ENCODE measurements around the gene YES1. TPM values are rescaled to one million over a fixed set of nuclear protein-coding genes. Genes with fewer than 3 reads are reported as not detected.

YES1 gene
- total and polyA plus RNA-seq, 2 of the 13 experiments (the other 11 are each of a cell fraction or from before 2014, with no cell fraction given): 17.2 to 70.8 TPM

DNA sequence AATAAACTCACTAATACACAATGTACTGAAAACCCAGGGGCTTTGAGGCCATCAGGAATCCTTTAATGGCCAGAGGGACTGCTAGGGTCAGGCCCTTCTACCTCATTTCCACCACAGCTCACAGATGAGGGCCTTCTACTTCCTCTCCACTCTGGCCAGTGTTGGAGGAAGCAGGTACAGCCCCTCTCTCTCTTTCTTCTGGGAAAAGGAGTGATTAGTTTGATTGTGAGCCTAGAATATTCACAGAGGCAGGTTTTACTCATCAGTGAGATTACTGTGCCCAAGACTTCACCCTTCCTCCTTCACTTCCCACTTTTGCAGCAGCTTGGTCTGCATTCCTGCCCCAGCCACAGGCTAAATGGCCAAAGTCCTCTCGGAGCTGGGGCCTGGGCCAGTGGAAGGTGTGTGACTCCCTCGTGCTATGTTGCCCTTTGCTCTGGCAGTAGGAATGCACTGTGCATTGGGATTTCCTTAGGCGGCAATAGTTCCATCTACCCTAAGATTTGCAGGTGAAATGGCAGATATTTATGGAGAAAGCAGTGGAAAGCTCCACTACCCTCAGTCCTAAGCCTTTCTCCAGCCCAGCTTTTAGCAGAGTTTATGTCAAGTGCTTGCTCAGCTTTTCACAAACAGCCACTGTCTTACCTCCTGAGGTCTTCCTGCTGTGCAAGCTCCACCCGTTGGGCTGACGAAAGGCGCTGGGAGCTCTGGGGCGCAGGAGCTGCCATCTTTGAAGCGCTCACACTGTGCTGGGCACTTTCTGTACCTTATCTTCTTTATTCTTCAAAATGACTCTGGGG, 36.2 kb upstream of the YES1 start (continued):
- TF ChIP-seq, protein P1, sequence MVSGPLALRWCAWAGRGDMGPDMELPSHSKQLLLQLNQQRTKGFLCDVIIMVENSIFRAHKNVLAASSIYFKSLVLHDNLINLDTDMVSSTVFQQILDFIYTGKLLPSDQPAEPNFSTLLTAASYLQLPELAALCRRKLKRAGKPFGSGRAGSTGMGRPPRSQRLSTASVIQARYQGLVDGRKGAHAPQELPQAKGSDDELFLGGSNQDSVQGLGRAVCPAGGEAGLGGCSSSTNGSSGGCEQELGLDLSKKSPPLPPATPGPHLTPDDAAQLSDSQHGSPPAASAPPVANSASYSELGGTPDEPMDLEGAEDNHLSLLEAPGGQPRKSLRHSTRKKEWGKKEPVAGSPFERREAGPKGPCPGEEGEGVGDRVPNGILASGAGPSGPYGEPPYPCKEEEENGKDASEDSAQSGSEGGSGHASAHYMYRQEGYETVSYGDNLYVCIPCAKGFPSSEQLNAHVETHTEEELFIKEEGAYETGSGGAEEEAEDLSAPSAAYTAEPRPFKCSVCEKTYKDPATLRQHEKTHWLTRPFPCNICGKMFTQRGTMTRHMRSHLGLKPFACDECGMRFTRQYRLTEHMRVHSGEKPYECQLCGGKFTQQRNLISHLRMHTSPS (CRISPR knock-in tag; IDR thresholded peaks at IDR 0.05; ENCODE audit: low read depth): no peak
- TF ChIP-seq, protein P2, sequence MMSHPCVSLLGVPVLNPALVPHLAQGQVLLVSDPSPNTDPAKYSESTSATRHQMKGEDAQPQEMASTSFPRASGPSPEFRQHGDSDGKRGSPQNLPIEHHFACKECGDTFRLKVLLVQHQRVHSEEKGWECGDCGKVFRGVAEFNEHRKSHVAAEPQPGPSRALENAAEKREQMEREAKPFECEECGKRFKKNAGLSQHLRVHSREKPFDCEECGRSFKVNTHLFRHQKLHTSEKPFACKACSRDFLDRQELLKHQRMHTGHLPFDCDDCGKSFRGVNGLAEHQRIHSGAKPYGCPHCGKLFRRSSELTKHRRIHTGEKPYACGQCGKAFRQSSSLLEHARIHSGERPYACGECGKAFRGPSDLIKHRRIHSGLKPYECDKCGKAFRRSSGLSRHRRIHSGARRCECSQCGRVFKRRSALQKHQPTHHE (CRISPR knock-in tag; IDR thresholded peaks at IDR 0.05; ENCODE audit: borderline replicate concordance): peak; percentile 31; the same call in 1 of the 2 replicates
- TF ChIP-seq RFXAP (CRISPR knock-in tag; IDR thresholded peaks at IDR 0.05; ENCODE audit: borderline replicate concordance) (no peak), RFX3 (CRISPR knock-in tag; IDR thresholded peaks at IDR 0.05) (no peak), TMF1 (CRISPR knock-in tag; IDR thresholded peaks at IDR 0.05; ENCODE audit: low read depth) (peak; percentile 63; the same call in 1 of the 2 replicates), ZNF558 (CRISPR knock-in tag; IDR thresholded peaks at IDR 0.05; ENCODE audit: borderline replicate concordance) (peak; percentile 50; the same call in 1 of the 2 replicates), RCOR2 (CRISPR knock-in tag; IDR thresholded peaks at IDR 0.05) (0 out of 2 replicates have a peak, but pooled peaks have one; percentile 46), NR2F1 (CRISPR knock-in tag; IDR thresholded peaks at IDR 0.05) (no peak)
- TF ChIP-seq, protein P3, sequence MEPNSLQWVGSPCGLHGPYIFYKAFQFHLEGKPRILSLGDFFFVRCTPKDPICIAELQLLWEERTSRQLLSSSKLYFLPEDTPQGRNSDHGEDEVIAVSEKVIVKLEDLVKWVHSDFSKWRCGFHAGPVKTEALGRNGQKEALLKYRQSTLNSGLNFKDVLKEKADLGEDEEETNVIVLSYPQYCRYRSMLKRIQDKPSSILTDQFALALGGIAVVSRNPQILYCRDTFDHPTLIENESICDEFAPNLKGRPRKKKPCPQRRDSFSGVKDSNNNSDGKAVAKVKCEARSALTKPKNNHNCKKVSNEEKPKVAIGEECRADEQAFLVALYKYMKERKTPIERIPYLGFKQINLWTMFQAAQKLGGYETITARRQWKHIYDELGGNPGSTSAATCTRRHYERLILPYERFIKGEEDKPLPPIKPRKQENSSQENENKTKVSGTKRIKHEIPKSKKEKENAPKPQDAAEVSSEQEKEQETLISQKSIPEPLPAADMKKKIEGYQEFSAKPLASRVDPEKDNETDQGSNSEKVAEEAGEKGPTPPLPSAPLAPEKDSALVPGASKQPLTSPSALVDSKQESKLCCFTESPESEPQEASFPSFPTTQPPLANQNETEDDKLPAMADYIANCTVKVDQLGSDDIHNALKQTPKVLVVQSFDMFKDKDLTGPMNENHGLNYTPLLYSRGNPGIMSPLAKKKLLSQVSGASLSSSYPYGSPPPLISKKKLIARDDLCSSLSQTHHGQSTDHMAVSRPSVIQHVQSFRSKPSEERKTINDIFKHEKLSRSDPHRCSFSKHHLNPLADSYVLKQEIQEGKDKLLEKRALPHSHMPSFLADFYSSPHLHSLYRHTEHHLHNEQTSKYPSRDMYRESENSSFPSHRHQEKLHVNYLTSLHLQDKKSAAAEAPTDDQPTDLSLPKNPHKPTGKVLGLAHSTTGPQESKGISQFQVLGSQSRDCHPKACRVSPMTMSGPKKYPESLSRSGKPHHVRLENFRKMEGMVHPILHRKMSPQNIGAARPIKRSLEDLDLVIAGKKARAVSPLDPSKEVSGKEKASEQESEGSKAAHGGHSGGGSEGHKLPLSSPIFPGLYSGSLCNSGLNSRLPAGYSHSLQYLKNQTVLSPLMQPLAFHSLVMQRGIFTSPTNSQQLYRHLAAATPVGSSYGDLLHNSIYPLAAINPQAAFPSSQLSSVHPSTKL (CRISPR knock-in tag; IDR thresholded peaks at IDR 0.05): peak; percentile 97
- TF ChIP-seq, protein P4, sequence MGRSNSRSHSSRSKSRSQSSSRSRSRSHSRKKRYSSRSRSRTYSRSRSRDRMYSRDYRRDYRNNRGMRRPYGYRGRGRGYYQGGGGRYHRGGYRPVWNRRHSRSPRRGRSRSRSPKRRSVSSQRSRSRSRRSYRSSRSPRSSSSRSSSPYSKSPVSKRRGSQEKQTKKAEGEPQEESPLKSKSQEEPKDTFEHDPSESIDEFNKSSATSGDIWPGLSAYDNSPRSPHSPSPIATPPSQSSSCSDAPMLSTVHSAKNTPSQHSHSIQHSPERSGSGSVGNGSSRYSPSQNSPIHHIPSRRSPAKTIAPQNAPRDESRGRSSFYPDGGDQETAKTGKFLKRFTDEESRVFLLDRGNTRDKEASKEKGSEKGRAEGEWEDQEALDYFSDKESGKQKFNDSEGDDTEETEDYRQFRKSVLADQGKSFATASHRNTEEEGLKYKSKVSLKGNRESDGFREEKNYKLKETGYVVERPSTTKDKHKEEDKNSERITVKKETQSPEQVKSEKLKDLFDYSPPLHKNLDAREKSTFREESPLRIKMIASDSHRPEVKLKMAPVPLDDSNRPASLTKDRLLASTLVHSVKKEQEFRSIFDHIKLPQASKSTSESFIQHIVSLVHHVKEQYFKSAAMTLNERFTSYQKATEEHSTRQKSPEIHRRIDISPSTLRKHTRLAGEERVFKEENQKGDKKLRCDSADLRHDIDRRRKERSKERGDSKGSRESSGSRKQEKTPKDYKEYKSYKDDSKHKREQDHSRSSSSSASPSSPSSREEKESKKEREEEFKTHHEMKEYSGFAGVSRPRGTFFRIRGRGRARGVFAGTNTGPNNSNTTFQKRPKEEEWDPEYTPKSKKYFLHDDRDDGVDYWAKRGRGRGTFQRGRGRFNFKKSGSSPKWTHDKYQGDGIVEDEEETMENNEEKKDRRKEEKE (IDR thresholded peaks at IDR 0.05): no peak
- TF ChIP-seq, protein P5, sequence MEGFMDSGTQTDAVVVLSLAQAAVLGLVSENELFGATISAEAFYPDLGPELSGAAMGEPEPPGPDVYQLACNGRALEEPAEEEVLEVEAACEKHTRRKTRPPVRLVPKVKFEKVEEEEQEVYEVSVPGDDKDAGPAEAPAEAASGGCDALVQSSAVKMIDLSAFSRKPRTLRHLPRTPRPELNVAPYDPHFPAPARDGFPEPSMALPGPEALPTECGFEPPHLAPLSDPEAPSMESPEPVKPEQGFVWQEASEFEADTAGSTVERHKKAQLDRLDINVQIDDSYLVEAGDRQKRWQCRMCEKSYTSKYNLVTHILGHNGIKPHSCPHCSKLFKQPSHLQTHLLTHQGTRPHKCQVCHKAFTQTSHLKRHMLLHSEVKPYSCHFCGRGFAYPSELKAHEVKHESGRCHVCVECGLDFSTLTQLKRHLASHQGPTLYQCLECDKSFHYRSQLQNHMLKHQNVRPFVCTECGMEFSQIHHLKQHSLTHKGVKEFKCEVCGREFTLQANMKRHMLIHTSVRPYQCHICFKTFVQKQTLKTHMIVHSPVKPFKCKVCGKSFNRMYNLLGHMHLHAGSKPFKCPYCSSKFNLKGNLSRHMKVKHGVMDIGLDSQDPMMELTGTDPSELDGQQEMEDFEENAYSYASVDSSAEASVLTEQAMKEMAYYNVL (CRISPR knock-in tag; IDR thresholded peaks at IDR 0.05; ENCODE audit: borderline replicate concordance): peak; percentile 82
- TF ChIP-seq, protein P6, sequence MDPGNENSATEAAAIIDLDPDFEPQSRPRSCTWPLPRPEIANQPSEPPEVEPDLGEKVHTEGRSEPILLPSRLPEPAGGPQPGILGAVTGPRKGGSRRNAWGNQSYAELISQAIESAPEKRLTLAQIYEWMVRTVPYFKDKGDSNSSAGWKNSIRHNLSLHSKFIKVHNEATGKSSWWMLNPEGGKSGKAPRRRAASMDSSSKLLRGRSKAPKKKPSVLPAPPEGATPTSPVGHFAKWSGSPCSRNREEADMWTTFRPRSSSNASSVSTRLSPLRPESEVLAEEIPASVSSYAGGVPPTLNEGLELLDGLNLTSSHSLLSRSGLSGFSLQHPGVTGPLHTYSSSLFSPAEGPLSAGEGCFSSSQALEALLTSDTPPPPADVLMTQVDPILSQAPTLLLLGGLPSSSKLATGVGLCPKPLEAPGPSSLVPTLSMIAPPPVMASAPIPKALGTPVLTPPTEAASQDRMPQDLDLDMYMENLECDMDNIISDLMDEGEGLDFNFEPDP (CRISPR knock-in tag; conservative IDR thresholded peaks at IDR 0.05): no peak

Data from HepG2 (cell line).